ENCODE results near the gene LSM10. TPM values are rescaled to one million over a fixed set of nuclear protein-coding genes. Genes with fewer than 3 reads are reported as not detected.

The LSM10 gene
- polyA plus RNA-seq (2012; ENCODE audit: insufficient read depth, insufficient read length, low read depth): 119 TPM

DNA sequence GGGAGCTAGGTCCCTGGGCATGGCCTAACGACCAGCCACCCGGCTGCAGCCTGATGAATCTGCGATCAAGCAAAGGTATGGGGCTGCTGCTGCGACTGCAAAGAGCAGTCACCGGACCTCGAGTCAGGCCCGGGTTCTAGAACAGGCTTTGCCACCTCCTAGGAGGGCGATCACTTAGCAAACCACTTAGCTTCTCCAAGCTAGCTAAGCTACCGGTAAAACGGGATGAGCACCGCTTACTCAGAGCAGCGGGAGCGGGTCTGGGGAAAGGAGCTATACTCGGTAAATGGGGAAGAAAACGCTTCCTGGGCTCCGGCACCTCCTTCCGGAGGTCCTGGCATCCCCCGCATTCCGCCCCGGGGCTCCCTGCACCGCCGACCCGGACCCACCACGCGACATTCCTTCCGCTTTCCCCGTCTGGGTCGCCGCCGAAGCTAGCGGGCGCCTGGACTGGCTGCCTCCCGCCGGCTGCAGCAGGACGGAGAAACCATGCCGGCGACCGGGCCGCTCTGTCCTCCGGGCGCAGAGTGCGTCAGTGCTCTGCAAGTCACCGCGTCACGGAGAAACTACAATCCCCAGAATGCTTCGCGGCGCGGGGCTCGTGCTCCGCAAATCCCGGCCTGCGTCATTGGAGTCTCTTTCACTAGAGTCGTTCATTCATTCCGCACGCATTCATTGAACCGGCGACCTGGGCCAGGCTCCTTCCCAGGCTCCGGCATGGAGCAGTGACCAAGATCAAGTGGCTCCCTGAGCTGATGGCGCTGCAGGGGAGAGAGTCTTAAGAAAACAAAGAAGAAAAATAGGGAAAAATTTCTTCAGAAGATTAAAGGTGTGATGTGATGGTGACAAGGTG lies at the start of gene LSM10:
Gene LSM10, minus strand, starts transcription at position 531 of the 853 bp plus-strand sequence. CDS start 3,779 bp downstream, outside the sequence.
- Histone ChIP-seq H3K36me3 (peaks cover 4% of the 10 kb centered on the region; the same call in 1 of the 2 replicates), H3K27me3 (no peaks in the 10 kb centered on the region), H3K4me1 (no peaks in the 10 kb centered on the region), H3K9me3 (no peaks in the 10 kb centered on the region), H3K4me3 (ENCODE audit: low read depth, low read length) (peak within 1 kb of the TSS; percentile 85)
- DNase-seq: peak; percentile 88
- TF ChIP-seq CTCF (IDR thresholded peaks at IDR 0.05; ENCODE audit: low read depth, low read length): no peak

DNA sequence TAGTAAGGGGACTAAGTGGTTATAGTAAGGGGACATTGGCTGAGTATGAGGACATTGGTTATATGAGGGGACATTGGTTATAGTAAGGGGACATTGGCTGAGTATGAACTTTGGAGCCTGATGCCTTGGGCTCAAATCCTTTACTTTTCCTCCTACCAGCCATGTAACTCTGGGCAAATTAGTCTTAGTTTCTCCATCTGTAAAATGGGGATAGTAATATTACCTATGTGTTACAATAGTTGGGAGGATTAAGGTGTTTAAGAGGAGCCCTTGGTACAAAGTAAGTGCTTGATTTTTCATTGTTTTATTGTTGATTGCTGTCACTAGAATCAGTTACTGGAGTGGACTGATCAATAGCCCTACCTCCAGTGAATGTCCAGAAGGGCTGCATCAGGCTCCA lies 49.7 kb upstream of the LSM10 start:
- H3K4me3 ChIP-seq (ENCODE audit: low read depth, low read length): no peak overlapping the region
- DNase-seq: no peak
- TF ChIP-seq CTCF (IDR thresholded peaks at IDR 0.05; ENCODE audit: low read depth, low read length): no peak
- H3K9me3 ChIP-seq: no peaks in the 10 kb centered on the region
- H3K36me3 ChIP-seq: no peaks in the 10 kb centered on the region
- no peaks in the 10 kb centered on the region for H3K27me3 ChIP-seq
- H3K4me1 ChIP-seq: no peaks in the 10 kb centered on the region

GRCh38 chr1:36446746-36447145 lies 49.0 kb upstream of the LSM10 start:
- DNase-seq: no peak
- Histone ChIP-seq H3K4me3 (ENCODE audit: low read depth, low read length) (no peak overlapping the region), H3K27me3 (no peaks in the 10 kb centered on the region), H3K9me3 (no peaks in the 10 kb centered on the region), H3K36me3 (no peaks in the 10 kb centered on the region), H3K4me1 (no peaks in the 10 kb centered on the region)
- no peak for TF ChIP-seq CTCF (IDR thresholded peaks at IDR 0.05; ENCODE audit: low read depth, low read length)

DNA sequence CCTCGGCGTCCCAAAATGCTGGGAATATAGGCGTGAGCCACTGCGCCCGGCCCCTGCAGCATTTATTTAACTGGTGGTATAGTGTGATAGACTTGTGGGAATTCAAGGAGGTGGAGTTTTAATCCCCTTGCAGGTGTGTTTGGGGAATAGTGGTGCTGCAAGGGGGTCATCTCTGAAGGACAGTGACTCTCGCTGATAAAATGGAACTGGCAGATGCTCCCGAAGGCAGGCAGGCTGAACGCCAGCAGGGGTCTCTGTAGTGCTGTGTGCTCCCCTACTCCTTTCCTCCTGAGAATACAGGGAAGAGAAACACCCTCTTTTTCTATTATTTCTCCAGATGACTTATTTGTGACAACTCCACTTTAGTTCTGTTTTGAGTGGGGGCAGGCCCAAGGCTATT lies 48.6 kb upstream of the LSM10 start:
- Histone ChIP-seq H3K27me3 (no peaks in the 10 kb centered on the region), H3K4me3 (ENCODE audit: low read depth, low read length) (no peak overlapping the region), H3K36me3 (no peaks in the 10 kb centered on the region), H3K4me1 (no peaks in the 10 kb centered on the region), H3K9me3 (no peaks in the 10 kb centered on the region)
- peak; percentile 39 for DNase-seq
- peak; percentile 62 for TF ChIP-seq CTCF (IDR thresholded peaks at IDR 0.05; ENCODE audit: low read depth, low read length)

DNA sequence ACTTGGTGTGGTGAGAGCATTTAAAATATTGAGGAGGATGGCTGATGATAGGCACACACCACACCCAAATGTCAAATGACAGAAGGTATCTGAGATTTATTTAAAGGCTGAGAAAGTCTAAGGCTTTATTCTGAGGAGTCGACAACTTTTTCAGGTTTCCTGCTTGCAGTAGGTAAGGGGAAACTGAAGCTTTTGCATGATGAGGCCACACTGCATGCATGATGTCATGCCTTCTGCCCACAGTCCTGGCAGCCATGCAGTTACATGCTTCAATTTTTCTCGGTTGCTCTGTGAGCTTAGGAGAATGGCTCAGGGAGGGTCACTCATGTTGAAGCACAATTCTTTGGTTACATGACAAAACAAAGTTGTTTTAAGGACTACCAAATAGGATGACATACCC lies 45.6 kb upstream of the LSM10 start:
- no peaks in the 10 kb centered on the region for H3K27me3 ChIP-seq
- H3K4me3 ChIP-seq (ENCODE audit: low read depth, low read length): no peak overlapping the region
- TF ChIP-seq CTCF (IDR thresholded peaks at IDR 0.05; ENCODE audit: low read depth, low read length): no peak
- no peaks in the 10 kb centered on the region for H3K4me1 ChIP-seq
- H3K36me3 ChIP-seq: no peaks in the 10 kb centered on the region
- no peaks in the 10 kb centered on the region for H3K9me3 ChIP-seq
- no peak for DNase-seq

DNA sequence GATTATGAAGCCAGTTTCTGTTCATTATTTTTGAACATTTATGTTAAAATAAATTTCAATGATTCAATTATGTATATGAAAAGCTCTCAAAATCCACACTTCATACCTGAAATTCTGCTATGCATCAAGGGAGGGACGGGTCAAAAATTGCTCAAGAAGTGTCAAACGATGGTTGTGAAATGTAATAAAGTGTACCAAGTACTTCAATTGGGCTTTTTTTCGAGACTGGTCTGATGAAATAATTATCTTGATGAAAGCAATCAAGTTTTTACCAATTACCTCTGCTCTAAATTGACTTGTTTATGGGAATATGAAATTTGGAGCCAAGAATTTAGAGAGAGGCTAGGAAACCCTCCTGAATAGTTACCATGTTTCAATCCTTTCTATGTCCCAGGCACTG lies 44.6 kb upstream of the LSM10 start:
- H3K36me3 ChIP-seq: no peaks in the 10 kb centered on the region
- no peaks in the 10 kb centered on the region for H3K4me1 ChIP-seq
- H3K27me3 ChIP-seq: no peaks in the 10 kb centered on the region
- no peaks in the 10 kb centered on the region for H3K9me3 ChIP-seq
- TF ChIP-seq CTCF (IDR thresholded peaks at IDR 0.05; ENCODE audit: low read depth, low read length): no peak
- H3K4me3 ChIP-seq (ENCODE audit: low read depth, low read length): no peak overlapping the region
- DNase-seq: no peak
